Stimulated activated CD4-positive, alpha-beta T cell treated with anti-CD3 and anti-CD28 coated beads, Interleukin-12 subunit alpha, Interleukin-12 subunit beta, amount 100 ng/mL, for 24 hours (primary cell): ENCODE results near the gene TBC1D21.

Experiments
- DNase-seq, 2 experiments: peaks; one replicate each; pipeline ENCODE4 v3.0.0-alpha.2; 2020; ENCODE audit warnings: low read depth in 2 of 2

Gene TBC1D21

GRCh38 chr15:73908030-73908821 lies 34.9 kb downstream of the TBC1D21 start:
- DNase-seq = peak; percentile 52 to 80

DNA sequence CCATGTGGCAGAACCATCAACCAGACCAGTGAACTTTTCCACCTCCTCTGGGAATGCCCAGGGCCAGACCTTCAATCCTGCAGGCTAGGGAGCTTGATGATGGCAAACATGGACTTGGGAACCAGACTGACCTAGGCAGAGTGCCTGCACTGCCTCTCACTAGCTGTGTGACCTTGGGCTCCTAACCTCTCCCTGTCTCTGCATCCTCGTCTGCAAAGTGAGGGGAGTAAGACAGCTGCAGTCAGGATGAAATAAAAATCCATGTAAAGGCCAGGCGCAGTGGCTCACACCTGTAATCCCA lies 35.4 kb downstream of the TBC1D21 start:
- DNase-seq = no peak

- DNase-seq = no peak
Measured at GRCh38 chr15:73909651-73910050, 36.3 kb downstream of the TBC1D21 start.

DNA sequence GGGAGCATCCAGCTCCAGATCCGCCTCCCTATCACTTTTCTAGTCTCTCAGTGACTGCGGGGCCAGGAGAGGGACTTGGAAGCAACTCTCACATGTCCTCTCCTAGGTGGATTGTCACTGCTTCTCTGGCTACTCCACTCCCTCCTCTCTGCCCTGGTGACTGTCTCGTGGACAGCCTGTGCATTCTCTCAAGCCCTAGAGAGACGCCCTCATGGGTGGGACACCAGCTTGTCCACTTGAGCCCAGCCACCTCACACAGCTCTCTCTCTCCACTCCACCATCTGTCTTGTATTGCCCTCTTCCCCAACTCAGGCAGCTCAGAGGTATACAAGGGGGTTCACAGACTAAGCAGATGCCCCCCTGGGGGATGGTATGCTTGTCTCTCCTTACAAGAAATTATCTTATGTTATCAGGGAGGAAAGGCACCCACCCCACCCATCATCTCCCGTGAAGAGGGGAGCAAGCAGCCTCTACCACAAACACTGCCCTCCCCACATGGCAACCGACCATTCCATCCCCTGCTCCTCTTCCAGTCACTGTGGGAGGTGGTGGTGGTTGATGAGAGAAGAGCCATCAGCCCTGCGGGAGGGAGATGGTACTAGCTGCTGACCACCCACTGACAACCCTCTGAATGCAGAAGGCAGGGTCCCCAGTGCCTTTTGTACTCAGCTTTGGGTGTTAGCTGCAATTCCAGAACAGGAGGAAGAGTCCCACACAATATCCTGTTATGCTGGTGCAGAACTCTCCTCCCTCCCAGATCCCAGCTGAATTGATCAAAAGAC lies 37.3 kb downstream of the TBC1D21 start:
- no peak for DNase-seq

DNA sequence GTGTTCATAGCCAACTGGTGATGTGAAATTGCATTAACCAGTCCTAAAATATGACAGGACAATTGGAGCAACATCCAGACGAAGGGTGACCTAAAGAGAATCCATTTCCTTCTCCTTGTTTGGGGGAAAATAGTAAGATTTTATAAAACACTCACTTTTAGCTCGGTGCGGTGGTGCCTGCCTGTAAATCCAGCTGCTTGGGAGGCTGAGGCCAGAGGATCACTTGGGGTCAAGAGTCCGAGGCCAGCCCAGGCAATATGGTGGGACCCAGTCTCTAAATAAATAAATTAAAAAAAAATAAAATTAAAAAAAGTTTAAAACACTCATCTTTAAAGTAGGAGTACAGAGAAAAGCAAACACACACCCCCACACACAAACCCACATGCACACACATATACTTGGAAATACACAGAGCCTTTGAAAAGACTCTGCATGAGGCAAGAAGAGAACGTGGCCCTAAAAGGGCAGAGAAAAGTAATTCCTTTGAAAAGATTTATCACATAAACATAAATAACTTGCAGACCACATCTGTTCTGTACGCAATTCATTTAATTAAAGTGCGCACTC lies 38.7 kb downstream of the TBC1D21 start:
- DNase-seq = no peak

DNA sequence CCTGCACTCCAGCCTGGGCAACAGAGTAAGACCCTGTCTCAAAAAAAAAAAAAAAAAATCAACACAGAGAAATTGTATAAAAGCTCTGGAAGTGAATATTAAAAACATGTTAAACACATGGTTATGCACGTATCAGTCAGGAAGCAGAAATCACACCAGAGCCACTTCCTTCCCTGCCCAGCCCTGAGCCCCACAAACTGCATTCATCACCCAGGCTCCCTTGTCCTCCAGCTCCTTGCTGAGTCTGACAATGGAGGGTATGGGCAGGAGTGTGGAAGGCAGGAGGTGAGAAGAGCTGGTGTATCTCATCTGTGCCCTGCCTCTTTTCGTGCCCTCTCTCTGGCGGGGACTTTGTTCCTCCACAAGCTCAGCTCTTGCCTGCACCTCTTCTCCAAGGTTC lies 40.8 kb downstream of the TBC1D21 start:
- no peak for DNase-seq

DNA sequence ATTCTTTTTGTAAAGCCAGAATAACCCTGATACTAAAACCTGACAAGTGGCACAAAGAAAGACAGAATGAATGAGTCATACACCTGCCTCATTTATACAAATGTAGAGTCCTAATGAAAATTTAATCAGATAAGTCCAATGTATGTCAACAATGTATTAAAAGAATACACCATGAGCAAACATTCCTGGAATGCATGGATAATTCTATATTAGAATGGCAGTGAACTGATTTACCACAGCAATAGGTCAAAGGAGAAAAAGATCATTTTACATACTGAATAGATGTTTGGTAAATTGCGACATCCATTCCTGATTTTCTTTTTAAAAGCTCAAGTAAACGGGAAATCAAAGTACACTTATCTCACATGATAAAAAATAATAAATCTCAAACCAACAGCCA lies 41.7 kb downstream of the TBC1D21 start:
- no peak for DNase-seq

DNA sequence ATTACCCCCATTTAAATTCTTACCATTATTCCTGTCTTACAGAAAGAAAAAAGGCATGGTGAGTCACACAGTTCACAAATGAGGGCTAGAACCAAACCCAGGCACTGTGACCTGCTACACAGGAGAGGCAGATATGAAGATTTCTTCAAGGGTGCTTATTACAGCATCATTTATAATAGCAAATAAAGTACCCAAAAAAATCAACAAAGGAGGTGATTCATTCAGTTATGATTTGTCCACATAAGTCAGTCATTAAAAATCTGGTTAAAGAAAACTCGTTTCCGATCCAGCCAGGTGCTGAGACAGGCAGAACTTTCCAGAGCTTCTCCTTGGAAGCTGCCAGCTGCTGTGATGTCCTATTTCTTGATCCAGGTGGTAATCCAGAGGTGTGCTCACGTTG lies 45.4 kb downstream of the TBC1D21 start:
- DNase-seq = no peak

GRCh38 chr15:73919706-73920105 lies 46.3 kb downstream of the TBC1D21 start:
- DNase-seq = no peak

- DNase-seq = no peak
Measured at GRCh38 chr15:73921254-73921925, 48.0 kb downstream of the TBC1D21 start.

- no peak for DNase-seq
Measured at GRCh38 chr15:73922186-73923151, 49.1 kb downstream of the TBC1D21 start.

DNA sequence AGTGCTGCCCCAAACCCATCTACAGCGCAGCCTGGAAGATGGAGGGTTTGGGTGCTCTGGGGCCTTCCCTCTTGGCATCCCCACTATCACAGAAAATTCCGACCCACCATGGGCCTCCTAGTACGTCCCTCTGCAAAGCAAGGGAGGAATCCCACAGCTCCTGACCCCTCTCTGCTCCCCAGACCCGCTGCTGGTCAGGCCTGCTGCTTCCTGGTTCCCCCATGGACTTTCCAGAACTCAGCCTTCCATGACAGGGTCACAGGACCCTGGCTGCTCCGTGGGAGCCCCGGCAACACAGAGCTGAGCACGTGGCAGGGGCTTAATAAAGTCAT lies 49.8 kb downstream of the TBC1D21 start:
- DNase-seq = no peak

- no peak for DNase-seq
Measured at GRCh38 chr15:73923488-73924164, 50.3 kb downstream of the TBC1D21 start.

- DNase-seq = no peak
Measured at GRCh38 chr15:73924171-73924921, 51.0 kb downstream of the TBC1D21 start.

GRCh38 chr15:73925848-73926218 lies 52.5 kb downstream of the TBC1D21 start:
- DNase-seq = no peak

- DNase-seq = no peak
Measured at GRCh38 chr15:73926219-73927002, 53.0 kb downstream of the TBC1D21 start, which contains the start of gene LOXL1. Gene LOXL1, plus strand, starts transcription at chr15:73926462. Its CDS starts 322 bp downstream, at chr15:73926784.

- peak in 1 of 2 experiments; percentile 20 for DNase-seq
Measured at GRCh38 chr15:73927003-73927475, 53.7 kb downstream of the TBC1D21 start.

DNA sequence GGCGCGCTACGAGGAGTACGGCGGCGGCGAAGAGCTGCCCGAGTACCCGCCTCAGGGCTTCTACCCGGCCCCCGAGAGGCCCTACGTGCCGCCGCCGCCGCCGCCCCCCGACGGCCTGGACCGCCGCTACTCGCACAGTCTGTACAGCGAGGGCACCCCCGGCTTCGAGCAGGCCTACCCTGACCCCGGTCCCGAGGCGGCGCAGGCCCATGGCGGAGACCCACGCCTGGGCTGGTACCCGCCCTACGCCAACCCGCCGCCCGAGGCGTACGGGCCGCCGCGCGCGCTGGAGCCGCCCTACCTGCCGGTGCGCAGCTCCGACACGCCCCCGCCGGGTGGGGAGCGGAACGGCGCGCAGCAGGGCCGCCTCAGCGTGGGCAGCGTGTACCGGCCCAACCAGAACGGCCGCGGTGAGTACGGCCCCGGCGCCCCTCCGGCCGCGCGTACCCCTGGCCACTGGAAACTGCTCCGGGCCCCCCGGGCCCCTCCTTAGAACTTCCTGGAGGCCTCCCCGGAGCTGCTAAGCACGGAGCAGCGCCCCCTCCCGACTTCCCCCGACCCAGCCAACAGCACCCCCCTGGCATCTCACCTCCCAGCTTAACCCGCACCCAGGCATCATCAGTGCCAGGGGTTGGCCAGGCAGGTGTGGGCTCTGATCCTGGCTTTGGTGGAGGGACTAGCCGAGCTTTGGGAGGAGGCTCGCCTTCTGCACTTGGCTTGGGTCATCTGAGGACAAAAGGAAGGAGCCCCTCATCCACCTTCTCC lies 54.3 kb downstream of the TBC1D21 start:
- DNase-seq = peak; percentile 41 to 61
